DMS79 (cell line): ENCODE measurements around the gene SLC15A2.

Experiments used
- DNase-seq: peaks from one replicate; lab custom pipeline; 2025; lab: John Stamatoyannopoulos, UW

The SLC15A2 gene

DNA sequence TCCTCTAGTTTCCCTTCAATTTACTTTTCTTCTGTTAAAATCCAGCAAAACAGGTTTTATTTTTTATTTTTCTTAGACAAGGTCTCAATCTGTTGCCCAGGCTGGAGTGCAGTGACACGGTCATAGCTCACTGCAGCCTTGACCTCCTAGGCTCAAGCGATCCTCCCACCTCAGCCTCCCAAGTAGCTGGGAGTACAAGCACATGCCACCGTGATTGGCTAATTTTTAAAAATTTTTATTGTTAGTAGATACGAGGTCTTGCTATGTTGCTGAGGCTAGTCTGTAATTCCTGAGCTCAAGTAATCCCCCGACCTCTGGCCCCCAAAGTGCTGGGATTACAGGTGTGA lies 86.2 kb downstream of the SLC15A2 start:
- no peak for DNase-seq

DNA sequence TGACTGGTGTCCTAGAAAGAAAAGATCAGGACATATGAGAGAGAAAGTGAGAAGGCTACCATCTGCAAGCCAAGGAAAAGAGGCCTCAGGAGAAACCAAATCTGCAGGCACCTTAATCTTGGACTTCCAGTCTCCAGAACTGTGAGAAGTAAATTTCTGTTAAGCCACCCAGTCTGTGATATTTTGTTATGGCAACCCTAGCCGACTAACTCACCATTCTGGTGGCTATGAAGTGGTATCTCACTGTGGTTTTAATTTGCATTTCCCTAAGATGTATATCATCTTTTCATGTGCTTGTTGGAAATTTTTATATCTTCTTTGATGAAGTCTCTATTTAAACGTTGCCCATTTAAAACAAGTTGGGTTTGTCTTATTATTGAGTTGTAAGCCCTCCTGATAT lies 87.3 kb downstream of the SLC15A2 start:
- no peak for DNase-seq

- DNase-seq, result no peak
Measured at GRCh38 chr3:121985846-121986245, 91.6 kb downstream of the SLC15A2 start.

- DNase-seq, result no peak
Measured at GRCh38 chr3:121988146-121988545, 93.9 kb downstream of the SLC15A2 start.

- no peak for DNase-seq
Measured at GRCh38 chr3:121989943-121990342, 95.7 kb downstream of the SLC15A2 start.

DNA sequence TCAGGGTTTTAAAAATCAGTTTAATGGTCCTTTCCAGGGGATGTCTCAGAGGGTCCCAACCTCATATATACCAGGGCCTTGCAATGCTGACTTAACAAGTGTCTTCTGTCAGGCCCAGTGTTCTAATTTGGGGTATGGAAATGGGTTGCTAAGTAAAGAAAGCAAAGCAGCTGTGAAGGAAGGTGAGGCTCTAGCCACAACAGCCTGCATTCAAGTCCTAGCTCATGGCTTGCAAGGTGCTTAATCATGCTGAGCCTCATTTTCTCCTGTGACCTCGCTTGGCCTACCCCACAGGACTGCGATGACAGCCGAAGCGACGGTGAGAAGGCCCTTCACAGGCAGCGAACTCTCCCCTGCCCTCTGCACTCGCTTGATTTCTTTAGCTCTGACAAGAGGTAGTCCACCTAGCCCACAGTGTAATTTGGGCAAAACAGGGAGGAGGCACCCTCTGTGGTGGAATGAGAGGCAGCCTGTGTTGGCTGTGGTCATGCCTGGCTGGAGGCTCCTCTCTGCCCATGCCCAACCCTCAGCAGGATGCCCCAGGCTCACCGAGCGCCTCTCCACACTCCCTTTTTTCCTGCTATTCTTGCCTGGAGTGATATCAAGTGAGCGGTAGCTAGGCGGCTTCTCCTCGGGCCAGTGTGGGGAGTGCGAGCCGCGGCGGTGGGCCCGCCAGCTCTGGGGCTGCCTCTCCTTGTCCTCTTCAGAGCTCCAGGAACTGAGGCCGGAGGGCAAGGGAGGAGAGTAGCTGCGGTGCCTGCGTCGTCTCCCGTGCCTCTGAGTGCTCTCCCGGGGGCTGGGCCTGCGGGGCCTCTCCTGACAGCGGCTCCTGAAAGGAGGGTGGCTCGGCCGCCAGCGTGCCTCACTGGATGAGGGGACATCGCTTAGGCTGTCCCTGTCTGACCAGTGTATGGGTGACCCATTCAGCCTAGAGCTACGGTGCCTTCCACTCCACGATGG lies 98.7 kb downstream of the SLC15A2 start:
- no peak for DNase-seq
